Neural progenitor cell (in vitro differentiated cells): ENCODE data around the gene TMEM117. TPM values are rescaled to one million over a fixed set of nuclear protein-coding genes. Genes with fewer than 3 reads are reported as not detected.

Experiments used
- DNase-seq: peaks from one replicate; pipeline ENCODE4 v3.0.0-alpha.2; 2016; ENCODE audit warnings: low spot score
- H2AFZ ChIP-seq: fragments of 200-600 bp; sonication (generic); replicated peaks from 2 replicates; pipeline ENCODE4 v1.6.1; 2016; ENCODE audit warnings: antibody characterized with exemption
- H3F3A ChIP-seq: fragments of 200-600 bp; sonication (generic); 2 replicates; pipeline ENCODE4 v1.6.1; 2016; ENCODE audit warnings: antibody characterized with exemption, low read depth
- H3K27ac ChIP-seq: fragments of 200-600 bp; sonication (generic); 2 replicates; pipeline ENCODE4 v1.5.1; 2016; ENCODE audit warnings: mild to moderate bottlenecking
- H3K27me3 ChIP-seq: fragments of 200-600 bp; sonication (generic); 2 replicates; pipeline ENCODE4 v1.6.1; 2016; ENCODE audit warnings: mild to moderate bottlenecking, moderate library complexity
- H3K36me3 ChIP-seq: fragments of 200-600 bp; sonication (generic); 2 replicates; pipeline ENCODE4 v1.5.1; 2016
- H3K4me1 ChIP-seq: fragments of 200-600 bp; sonication (generic); 2 replicates; pipeline ENCODE4 v1.6.1; 2016; ENCODE audit warnings: mixed run types
- H3K4me2 ChIP-seq: fragments of 200-600 bp; sonication (generic); 2 replicates; pipeline ENCODE4 v1.6.1; 2016
- H3K4me3 ChIP-seq: fragments of 200-600 bp; sonication (generic); 2 replicates; pipeline ENCODE4 v1.5.1; 2016
- H3K79me2 ChIP-seq: fragments of 200-600 bp; sonication (generic); 2 replicates; pipeline ENCODE4 v1.6.1; 2016; ENCODE audit warnings: low read depth
- H3K9ac ChIP-seq: fragments of 200-600 bp; sonication (generic); 2 replicates; pipeline ENCODE4 v1.6.1; 2016
- H3K9me3 ChIP-seq: fragments of 200-600 bp; sonication (generic); 2 replicates; pipeline ENCODE4 v1.5.1; 2016; ENCODE audit warnings: low read depth
- H4K20me1 ChIP-seq: fragments of 200-600 bp; sonication (generic); 2 replicates; pipeline ENCODE4 v1.6.1; 2016; ENCODE audit warnings: low read depth
- H3K27ac Mint-ChIP-seq: 3 replicates; pipeline ENCODE4 v1.8.0; 2021; ENCODE audit warnings: mixed read lengths
- H3K27me3 Mint-ChIP-seq: 2 replicates; pipeline ENCODE4 v1.8.0; 2022; ENCODE audit warnings: low read depth, mild to moderate bottlenecking, inconsistent platforms, moderate library complexity, mixed read lengths; ENCODE audit not compliant: insufficient read depth
- H3K36me3 Mint-ChIP-seq: 3 replicates; pipeline ENCODE4 v1.8.0; 2021; ENCODE audit warnings: mixed read lengths
- H3K4me1 Mint-ChIP-seq: 3 replicates; pipeline ENCODE4 v1.8.0; 2021; ENCODE audit warnings: mixed read lengths
- H3K4me3 Mint-ChIP-seq: 3 replicates; pipeline ENCODE4 v1.8.0; 2021; ENCODE audit warnings: mild to moderate bottlenecking, moderate library complexity, mixed read lengths
- H3K9me3 Mint-ChIP-seq: 3 replicates; pipeline ENCODE4 v1.8.0; 2020; ENCODE audit warnings: mixed read lengths
- CTCF ChIP-seq: fragments of 200-600 bp; sonication (generic); IDR thresholded peaks from 2 replicates; pipeline ENCODE4 v1.5.1; 2017; ENCODE audit warnings: antibody characterized with exemption, mild to moderate bottlenecking
- EZH2 ChIP-seq: fragments of 200-600 bp; sonication (generic); IDR thresholded peaks from 2 replicates; pipeline ENCODE4 v1.6.1; 2017; ENCODE audit warnings: antibody characterized with exemption, mild to moderate bottlenecking, moderate library complexity
- EZH2phosphoT487 ChIP-seq: fragments of 200-600 bp; sonication (generic); IDR thresholded peaks from 2 replicates; pipeline ENCODE4 v1.6.1; 2017; ENCODE audit warnings: antibody characterized with exemption
- total RNA-seq: library from RNA; depleted of rRNA; stranded (reverse); fragments of >200 nt; gene quantifications from 2 replicates; pipeline ENCODE4 v1.2.3, GENCODE V29; 2015; ENCODE audit warnings: low replicate concordance

The TMEM117 gene
- total RNA-seq, 1 donor from 2014 or later: 1.6 TPM

DNA sequence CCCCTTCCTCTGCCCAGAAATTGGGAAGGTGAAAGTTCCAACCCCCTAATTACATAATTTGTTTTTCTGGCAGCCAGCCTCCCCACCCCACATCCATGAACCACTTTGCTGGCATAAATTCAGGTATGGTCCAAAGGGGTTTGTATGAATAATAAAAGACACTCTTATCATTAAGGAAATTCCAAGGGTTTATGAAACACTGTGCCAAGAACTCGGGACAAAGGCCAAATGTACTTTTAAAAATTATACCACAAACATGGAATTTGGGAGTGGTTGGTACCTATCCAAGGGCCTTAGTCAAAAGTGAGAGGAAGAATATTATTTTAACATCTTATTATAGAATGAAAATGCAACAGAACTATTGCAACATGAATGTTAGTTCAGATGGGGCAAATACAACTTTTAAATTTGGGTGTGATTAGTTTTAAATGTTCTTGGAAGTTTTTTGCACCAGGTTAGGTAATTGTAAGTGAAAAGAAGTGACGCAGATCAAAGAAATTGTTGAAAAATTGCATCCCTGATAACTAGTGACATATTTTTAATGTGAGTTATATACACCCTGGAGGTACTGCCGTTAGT is 217.8 kb downstream of the TMEM117 start:
- Mint-ChIP-seq H3K36me3 (no peaks in the 10 kb centered on the region), H3K27me3 (peaks cover 7% of the 10 kb centered on the region), H3K4me3 (no peak overlapping the region), H3K4me1 (no peaks in the 10 kb centered on the region), H3K9me3 (no peaks in the 10 kb centered on the region), H3K27ac (no peak overlapping the region)
- H3K36me3 ChIP-seq: no peaks in the 10 kb centered on the region
- TF ChIP-seq EZH2 (no peak), CTCF (no peak), EZH2phosphoT487 (no peak)
- H3K79me2 ChIP-seq: no peaks in the 10 kb centered on the region
- H3F3A ChIP-seq: no peaks in the 10 kb centered on the region
- no peak overlapping the region for H3K4me2 ChIP-seq
- DNase-seq: no peak
- H3K9me3 ChIP-seq: no peaks in the 10 kb centered on the region
- H3K27me3 ChIP-seq: no peaks in the 10 kb centered on the region
- H4K20me1 ChIP-seq: no peaks in the 10 kb centered on the region
- H3K9ac ChIP-seq: no peak overlapping the region
- no peak overlapping the region for H2AFZ ChIP-seq
- H3K4me1 ChIP-seq: no peaks in the 10 kb centered on the region
- no peak overlapping the region for H3K27ac ChIP-seq
- no peak overlapping the region for H3K4me3 ChIP-seq

DNA sequence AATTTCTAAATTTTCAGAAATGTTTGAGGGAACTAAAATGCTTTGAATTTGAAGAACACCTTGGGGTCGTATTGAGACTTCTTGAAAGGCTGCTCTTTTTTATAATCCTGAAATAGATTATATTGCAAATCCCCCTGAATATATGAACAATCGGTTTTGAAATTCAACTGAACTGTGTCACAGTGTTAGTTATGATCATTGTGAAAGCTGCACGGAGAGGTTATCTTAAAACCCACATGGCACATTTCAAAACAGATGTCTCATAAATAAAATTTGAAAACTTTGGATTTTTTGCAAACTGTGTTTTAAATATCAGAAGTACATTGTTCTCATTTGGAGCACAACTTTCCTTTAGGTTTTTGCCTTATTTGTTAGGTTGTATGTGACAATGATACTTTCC is 218.4 kb downstream of the TMEM117 start:
- Histone ChIP-seq H3F3A (no peaks in the 10 kb centered on the region), H4K20me1 (no peaks in the 10 kb centered on the region), H3K79me2 (no peaks in the 10 kb centered on the region), H2AFZ (no peak overlapping the region), H3K9me3 (no peaks in the 10 kb centered on the region), H3K4me3 (no peak overlapping the region), H3K9ac (no peak overlapping the region), H3K4me1 (no peaks in the 10 kb centered on the region), H3K27me3 (no peaks in the 10 kb centered on the region), H3K27ac (no peak overlapping the region), H3K4me2 (no peak overlapping the region), H3K36me3 (no peaks in the 10 kb centered on the region)
- no peak for DNase-seq
- Mint-ChIP-seq H3K27ac (no peak overlapping the region), H3K4me1 (no peaks in the 10 kb centered on the region), H3K4me3 (no peak overlapping the region), H3K36me3 (no peaks in the 10 kb centered on the region), H3K9me3 (no peaks in the 10 kb centered on the region), H3K27me3 (peaks cover 7% of the 10 kb centered on the region)
- TF ChIP-seq EZH2phosphoT487 (no peak), EZH2 (no peak), CTCF (no peak)

DNA sequence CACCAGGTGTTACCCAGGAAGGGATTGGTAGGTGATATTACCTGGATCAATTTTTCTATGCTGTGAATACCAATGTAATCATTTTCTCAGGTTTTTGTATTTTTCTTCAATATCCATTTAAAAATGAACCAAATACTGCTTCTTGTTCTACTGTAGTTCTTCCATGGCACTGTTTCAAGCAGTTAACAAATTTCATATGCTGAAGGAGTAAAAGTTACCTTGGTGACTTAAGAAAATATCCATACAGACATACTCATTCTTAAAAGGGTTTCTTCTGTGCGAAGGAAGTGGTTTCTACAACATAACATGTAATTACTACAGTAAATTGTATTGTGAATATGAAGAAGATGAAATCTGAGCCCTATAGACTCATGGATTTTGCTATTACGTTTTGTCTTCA is 222.5 kb downstream of the TMEM117 start:
- Histone ChIP-seq H3K79me2 (no peaks in the 10 kb centered on the region), H4K20me1 (no peaks in the 10 kb centered on the region), H3F3A (no peaks in the 10 kb centered on the region), H3K9me3 (no peaks in the 10 kb centered on the region), H3K9ac (no peak overlapping the region), H3K4me3 (no peak overlapping the region), H3K4me1 (no peaks in the 10 kb centered on the region), H3K27me3 (no peaks in the 10 kb centered on the region), H3K36me3 (no peaks in the 10 kb centered on the region), H3K4me2 (no peak overlapping the region), H3K27ac (no peak overlapping the region), H2AFZ (peak overlapping the region; percentile 45)
- Mint-ChIP-seq H3K36me3 (no peaks in the 10 kb centered on the region), H3K27ac (no peak overlapping the region), H3K27me3 (no peaks in the 10 kb centered on the region), H3K4me3 (no peak overlapping the region), H3K9me3 (no peaks in the 10 kb centered on the region), H3K4me1 (peaks cover 5% of the 10 kb centered on the region)
- no peak for TF ChIP-seq EZH2
- no peak for TF ChIP-seq EZH2phosphoT487
- TF ChIP-seq CTCF: no peak
- no peak for DNase-seq
